Naive thymus-derived CD4-positive, alpha-beta T cell (primary cell): ENCODE data around the gene GPC3. TPM values are rescaled to one million over a fixed set of nuclear protein-coding genes. Genes with fewer than 3 reads are reported as not detected.
"Not testable (repeated sequence)": the region's sequence is repeated elsewhere in the genome, so short reads cannot be mapped to it uniquely, and the experiment has no call there.

ENCODE experiments used
- ATAC-seq: fragments of 150-1000 bp; cut with Tn5 transposase; 2 replicates; pipeline ENCODE4 v1.10.0; 2021; ENCODE audit warnings: mild to moderate bottlenecking, moderate library complexity
- CTCF ChIA-PET: fragments of 350-600 bp; sonication (Branson Sonifier 250); formaldehyde crosslinking; loops from one replicate; lab custom pipeline; 2021; ENCODE audit warnings: antibody characterized with exemption; lab: Charles Lee
- POLR2A ChIA-PET: fragments of 350-600 bp; sonication (Branson Sonifier 250); formaldehyde crosslinking; loops from one replicate; lab custom pipeline; 2021; ENCODE audit warnings: antibody characterized with exemption, inconsistent platforms; lab: Charles Lee
- DNase-seq, 9 donors: peaks; one replicate each; pipeline versions ENCODE4 v3.0.0 to v3.0.0-alpha.2; 2020 to 2022; ENCODE audit warnings: mixed read lengths in 1 of 9
- H3K27ac ChIP-seq: one replicate; pipeline ENCODE4 v1.7.0; 2013; ENCODE audit warnings: mild to moderate bottlenecking, low read depth, low read length, moderate library complexity
- H3K27me3 ChIP-seq, 2 donors: one replicate each; pipeline ENCODE4 v1.7.0; 2013; ENCODE audit warnings: low read length in 2 of 2, mild to moderate bottlenecking in 2 of 2, moderate library complexity in 2 of 2; ENCODE audit not compliant: control insufficient read depth in 2 of 2, insufficient read depth in 2 of 2
- H3K36me3 ChIP-seq, 3 experiments: 1 replicate in 2 of 3; 2 replicates in 1 of 3; pipeline ENCODE4 v1.7.0; 2013; ENCODE audit warnings: low read length in 3 of 3, mild to moderate bottlenecking in 3 of 3, moderate library complexity in 1 of 3; ENCODE audit not compliant: insufficient read depth in 3 of 3, control insufficient read depth in 2 of 3
- H3K4me1 ChIP-seq, 2 donors: one replicate each; pipeline ENCODE4 v1.7.0; 2013; ENCODE audit warnings: low read length in 2 of 2, mild to moderate bottlenecking in 2 of 2, moderate library complexity in 1 of 2; ENCODE audit not compliant: control insufficient read depth in 2 of 2, insufficient read depth in 2 of 2
- H3K4me3 ChIP-seq: 2 replicates; pipeline ENCODE4 v1.7.0; 2013; ENCODE audit warnings: mild to moderate bottlenecking, low read length
- H3K9me3 ChIP-seq, 3 experiments: 1 replicate in 2 of 3; 2 replicates in 1 of 3; pipeline ENCODE4 v1.7.0; 2013; ENCODE audit warnings: low read length in 3 of 3; ENCODE audit not compliant: control insufficient read depth in 2 of 3
- H3K27ac Mint-ChIP-seq, 9 donors: one replicate each; pipeline ENCODE4 v1.8.0; 2020 to 2022; ENCODE audit warnings: mixed read lengths in 9 of 9, mild to moderate bottlenecking in 8 of 9, moderate library complexity in 5 of 9, inconsistent platforms in 2 of 9
- H3K27me3 Mint-ChIP-seq, 5 donors: one replicate each; pipeline ENCODE4 v1.8.0; 2021 to 2022; ENCODE audit warnings: mixed read lengths in 5 of 5, mild to moderate bottlenecking in 1 of 5
- H3K36me3 Mint-ChIP-seq, 5 donors: one replicate each; pipeline ENCODE4 v1.8.0; 2020 to 2022; ENCODE audit warnings: mixed read lengths in 5 of 5, mild to moderate bottlenecking in 3 of 5, inconsistent platforms in 1 of 5
- H3K4me1 Mint-ChIP-seq, 7 donors: one replicate each; pipeline ENCODE4 v1.8.0; 2020 to 2022; ENCODE audit warnings: mixed read lengths in 7 of 7, mild to moderate bottlenecking in 3 of 7, inconsistent platforms in 1 of 7
- H3K4me3 Mint-ChIP-seq, 10 donors: one replicate each; pipeline ENCODE4 v1.8.0; 2020 to 2022; ENCODE audit warnings: mild to moderate bottlenecking in 10 of 10, mixed read lengths in 10 of 10, moderate library complexity in 6 of 10, inconsistent platforms in 2 of 10
- H3K9me3 Mint-ChIP-seq, 11 donors: one replicate each; pipeline ENCODE4 v1.8.0; 2020 to 2022; ENCODE audit warnings: mixed read lengths in 11 of 11, mild to moderate bottlenecking in 4 of 11, inconsistent platforms in 1 of 11, moderate library complexity in 1 of 11
- intact Hi-C, 2 donors: fragments of 100-400 bp; cut with micrococcal nuclease; formaldehyde crosslinking; loops; one replicate each; pipeline ENCODE4 v1.15.1; 2023
- polyA plus RNA-seq, 2 donors: library from polyadenylated mRNA; unstranded; fragments of 300-500 nt; fragmentation: Illumina TruSeq; gene quantifications; one replicate each; pipeline ENCODE4 v1.2.3, GENCODE V29; 2021
- total RNA-seq, 6 experiments: library from RNA in 5 of 6; stranded (reverse) in 5 of 6; gene quantifications; 1 replicate in 5 of 6; 2 replicates in 1 of 6; pipeline ENCODE4 v1.2.3 and lab custom pipeline; 2021 to 2026

Gene GPC3
- total and polyA plus RNA-seq, 7 experiments from 2014 or later = 0.24 to 6.0 (median 0.65) TPM

- H3K27ac ChIP-seq = no peak overlapping the region
- H3K27me3 Mint-ChIP-seq = no peaks in the 10 kb centered on the region
- intact Hi-C loops = loop anchor here in 1 of 2 donors (10.0 kb wide), 1 partner anchor 436 kb away; no protein-coding TSS in a partner anchor
- no peak overlapping the region for H3K27ac Mint-ChIP-seq
- H3K4me1 Mint-ChIP-seq = peaks cover 0 to 8% (median under 1%) of the 10 kb centered on the region in 7 donors
- CTCF ChIA-PET = no interaction called here
- no peaks in the 10 kb centered on the region for H3K9me3 ChIP-seq
- H3K9me3 Mint-ChIP-seq = no peaks in the 10 kb centered on the region
- no peak overlapping the region for H3K4me3 ChIP-seq
- no peaks in the 10 kb centered on the region for H3K36me3 ChIP-seq
- no peak overlapping the region for H3K4me3 Mint-ChIP-seq
- DNase-seq (no peak), ATAC-seq (no peak)
- POLR2A ChIA-PET = no interaction called here
- no peaks in the 10 kb centered on the region for H3K36me3 Mint-ChIP-seq
- H3K27me3 ChIP-seq = no peaks in the 10 kb centered on the region
- H3K4me1 ChIP-seq = no peaks in the 10 kb centered on the region
Measured at GRCh38 chrX:133771086-133771646, 214.2 kb downstream of the GPC3 start.

- CTCF ChIA-PET = interaction anchor here (0.9 to 1.4 kb wide), 2 partner anchors 20 to 29 kb away, joined by 3 read pairs; no protein-coding TSS in a partner anchor
- Mint-ChIP-seq H3K27ac (peak overlapping the region in 8 of 9 donors; percentile 75 to 92 (median 88)), H3K4me1 (peaks cover 3 to 49% (median 36%) of the 10 kb centered on the region in 7 donors), H3K4me3 (peak overlapping the region; percentile 54 to 84 (median 76)), H3K9me3 (peaks cover 0 to 13% (median 0%) of the 10 kb centered on the region in 11 donors)
- H3K4me3 ChIP-seq, ATAC-seq, H3K27me3 ChIP-seq, H3K9me3 ChIP-seq, H3K27me3 Mint-ChIP-seq, H3K36me3 ChIP-seq, H3K36me3 Mint-ChIP-seq: not testable (repeated sequence)
- POLR2A ChIA-PET = interaction anchor here (0.8 kb wide), 1 partner anchor 59 kb away, joined by 3 read pairs; no protein-coding TSS in a partner anchor
- H3K4me1 ChIP-seq = peaks cover 0 to 21% of the 10 kb centered on the region in 2 donors
- peak overlapping the region; percentile 18 for H3K27ac ChIP-seq
- peak in 6 of 9 donors; percentile 37 to 60 (median 50) for DNase-seq
- intact Hi-C loops = loop anchor here in 1 of 2 donors (1.0 kb wide), 1 partner anchor 14 kb away; no protein-coding TSS in a partner anchor
Measured at GRCh38 chrX:133762976-133763548, 222.3 kb downstream of the GPC3 start.

GRCh38 chrX:133754657-133755056, 230.7 kb downstream of the GPC3 start:
- no peak for ATAC-seq
- peaks cover 0 to 21% (median 16%) of the 10 kb centered on the region in 7 donors for H3K4me1 Mint-ChIP-seq
- ChIA-PET CTCF (no interaction called here), POLR2A (no interaction called here)
- Histone ChIP-seq H3K9me3 (no peaks in the 10 kb centered on the region), H3K27me3 (no peaks in the 10 kb centered on the region), H3K36me3 (no peaks in the 10 kb centered on the region), H3K27ac (no peak overlapping the region), H3K4me1 (peaks cover 0 to 7% of the 10 kb centered on the region in 2 donors), H3K4me3 (no peak overlapping the region)
- no peaks in the 10 kb centered on the region for H3K36me3 Mint-ChIP-seq
- H3K27me3 Mint-ChIP-seq = no peaks in the 10 kb centered on the region
- H3K4me3 Mint-ChIP-seq = no peak overlapping the region
- intact Hi-C loops = no loop called here
- DNase-seq = no peak
- H3K9me3 Mint-ChIP-seq = peaks cover 0 to 1% (median 0%) of the 10 kb centered on the region in 11 donors
- H3K27ac Mint-ChIP-seq = no peak overlapping the region

GRCh38 chrX:133749951-133750350, 235.4 kb downstream of the GPC3 start:
- Histone ChIP-seq H3K36me3 (no peaks in the 10 kb centered on the region), H3K4me1 (peaks cover 0 to 48% of the 10 kb centered on the region in 2 donors), H3K27me3 (no peaks in the 10 kb centered on the region), H3K9me3 (no peaks in the 10 kb centered on the region), H3K27ac (peak overlapping the region; percentile 7), H3K4me3 (no peak overlapping the region)
- no peaks in the 10 kb centered on the region for H3K9me3 Mint-ChIP-seq
- H3K4me1 Mint-ChIP-seq = peaks cover 10 to 59% (median 50%) of the 10 kb centered on the region in 7 donors
- H3K27me3 Mint-ChIP-seq = no peaks in the 10 kb centered on the region
- intact Hi-C loops = loop anchor here in 1 of 2 donors (1.0 kb wide), 1 partner anchor 13 kb away; no protein-coding TSS in a partner anchor
- peak overlapping the region in 8 of 9 donors; percentile 48 to 94 (median 88) for H3K27ac Mint-ChIP-seq
- ATAC-seq (no peak), DNase-seq (peak in 1 of 9 donors; percentile 0)
- peak overlapping the region in 8 of 10 donors; percentile 13 to 74 (median 64) for H3K4me3 Mint-ChIP-seq
- H3K36me3 Mint-ChIP-seq = no peaks in the 10 kb centered on the region
- ChIA-PET POLR2A (interaction anchor here (0.6 to 1.2 kb wide), 5 partner anchors 8 to 36 kb away, joined by 3 to 4 read pairs (median 4); no protein-coding TSS in a partner anchor), CTCF (interaction anchor here (1.0 to 1.4 kb wide), 2 partner anchors 12 to 24 kb away, joined by 3 to 4 read pairs; no protein-coding TSS in a partner anchor)

- POLR2A ChIA-PET = interaction anchor here (0.6 to 1.2 kb wide), 5 partner anchors 9 to 37 kb away, joined by 3 to 4 read pairs (median 4); no protein-coding TSS in a partner anchor
- intact Hi-C loops = loop anchor here in 1 of 2 donors (1.0 kb wide), 1 partner anchor 14 kb away; no protein-coding TSS in a partner anchor
- Mint-ChIP-seq H3K4me3 (peak overlapping the region; percentile 39 to 74 (median 64)), H3K27me3 (no peaks in the 10 kb centered on the region), H3K4me1 (peaks cover 10 to 61% (median 54%) of the 10 kb centered on the region in 7 donors), H3K9me3 (no peaks in the 10 kb centered on the region), H3K27ac (peak overlapping the region; percentile 60 to 94 (median 88)), H3K36me3 (no peaks in the 10 kb centered on the region)
- CTCF ChIA-PET = interaction anchor here (1.0 to 1.4 kb wide), 2 partner anchors 12 to 25 kb away, joined by 3 to 4 read pairs; no protein-coding TSS in a partner anchor
- DNase-seq (peak in 7 of 9 donors; percentile 13 to 82 (median 62)), ATAC-seq (peak; percentile 64)
- Histone ChIP-seq H3K27me3 (no peaks in the 10 kb centered on the region), H3K27ac (peak overlapping the region; percentile 7), H3K36me3 (no peaks in the 10 kb centered on the region), H3K4me3 (no peak overlapping the region), H3K4me1 (peaks cover 0 to 49% of the 10 kb centered on the region in 2 donors), H3K9me3 (no peaks in the 10 kb centered on the region)
Measured at GRCh38 chrX:133749370-133749769, 236.0 kb downstream of the GPC3 start.

- H3K9me3 ChIP-seq = no peaks in the 10 kb centered on the region
- H3K27ac ChIP-seq = no peak overlapping the region
- intact Hi-C loops = no loop called here
- no peaks in the 10 kb centered on the region for H3K27me3 Mint-ChIP-seq
- no peak for ATAC-seq
- no peaks in the 10 kb centered on the region for H3K36me3 ChIP-seq
- peak overlapping the region in 5 of 9 donors; percentile 42 to 92 (median 67) for H3K27ac Mint-ChIP-seq
- H3K4me3 Mint-ChIP-seq = no peak overlapping the region
- no peaks in the 10 kb centered on the region for H3K36me3 Mint-ChIP-seq
- POLR2A ChIA-PET = interaction anchor here (0.6 kb wide), 1 partner anchor 438 kb away, joined by 4 read pairs; no protein-coding TSS in a partner anchor
- H3K4me1 ChIP-seq = peaks cover 0 to 49% of the 10 kb centered on the region in 2 donors
- H3K27me3 ChIP-seq = no peaks in the 10 kb centered on the region
- H3K9me3 Mint-ChIP-seq = no peaks in the 10 kb centered on the region
- DNase-seq = no peak
- H3K4me3 ChIP-seq = no peak overlapping the region
- H3K4me1 Mint-ChIP-seq = peaks cover 11 to 74% (median 62%) of the 10 kb centered on the region in 7 donors
- CTCF ChIA-PET = no interaction called here
Measured at GRCh38 chrX:133747196-133747595, 238.2 kb downstream of the GPC3 start.
